Activated T-cell treated with anti-CD3 and anti-CD28 coated beads, Interleukin-2, amount 50 U/mL, for 1 hour (primary cell): ENCODE measurements around the gene FUT6.

Source experiments
- DNase-seq: peaks from one replicate; pipeline ENCODE4 v3.0.0-alpha.2; 2020

Gene FUT6

DNA sequence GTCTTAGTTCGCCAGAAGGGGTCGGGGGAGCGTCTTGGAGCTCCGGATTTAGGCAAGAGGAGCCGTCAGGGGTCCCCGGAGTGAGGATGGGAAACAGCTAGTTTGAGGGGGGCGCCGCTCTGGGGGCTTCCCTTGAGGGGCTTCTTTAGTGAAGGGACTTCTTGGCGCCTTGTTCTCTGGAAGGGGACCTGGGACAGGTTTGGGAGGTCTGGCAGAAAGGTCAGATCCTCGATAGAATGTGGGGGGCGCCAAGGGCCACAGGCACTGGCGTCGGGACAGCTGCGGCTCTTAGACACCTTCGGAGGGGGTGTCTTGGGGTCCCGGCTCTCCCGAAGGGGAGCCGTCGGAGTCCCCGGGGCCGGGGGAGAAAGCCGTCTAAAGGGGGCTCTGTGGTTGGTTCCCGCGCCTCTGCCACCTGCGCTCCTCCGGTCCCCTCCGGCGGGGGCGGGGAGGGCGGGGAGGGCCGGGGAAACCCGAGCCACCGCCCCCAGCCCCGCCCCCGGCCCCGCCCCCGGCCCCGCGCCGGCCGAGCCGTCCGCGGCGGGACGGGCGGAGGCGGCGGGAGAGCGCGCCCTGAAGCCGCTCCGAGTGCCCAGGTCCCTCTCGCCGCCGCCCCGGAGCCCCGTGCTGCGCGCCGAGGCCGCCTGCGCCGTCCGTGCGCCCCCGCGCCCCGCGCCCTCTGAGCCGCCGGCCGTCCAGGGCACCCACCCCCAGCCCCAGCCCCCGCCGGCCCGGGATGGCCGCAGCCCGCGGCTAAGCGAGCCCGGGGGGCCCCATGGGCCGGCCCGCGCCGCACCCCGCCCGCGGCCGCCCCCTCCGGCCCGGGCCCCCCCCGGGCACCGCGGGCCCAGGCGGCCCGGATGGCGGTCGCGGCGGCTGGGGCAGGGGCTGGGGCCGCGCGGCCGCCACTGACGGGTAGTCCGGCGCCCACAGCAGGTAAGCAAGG is 34.7 kb downstream of the FUT6 start, which contains the start of gene NRTN:
TSS of gene NRTN (plus strand) at position 552 of the 946 bp plus-strand sequence. CDS start 19,099 bp downstream, outside the sequence.
- DNase-seq: peak; percentile 69

DNA sequence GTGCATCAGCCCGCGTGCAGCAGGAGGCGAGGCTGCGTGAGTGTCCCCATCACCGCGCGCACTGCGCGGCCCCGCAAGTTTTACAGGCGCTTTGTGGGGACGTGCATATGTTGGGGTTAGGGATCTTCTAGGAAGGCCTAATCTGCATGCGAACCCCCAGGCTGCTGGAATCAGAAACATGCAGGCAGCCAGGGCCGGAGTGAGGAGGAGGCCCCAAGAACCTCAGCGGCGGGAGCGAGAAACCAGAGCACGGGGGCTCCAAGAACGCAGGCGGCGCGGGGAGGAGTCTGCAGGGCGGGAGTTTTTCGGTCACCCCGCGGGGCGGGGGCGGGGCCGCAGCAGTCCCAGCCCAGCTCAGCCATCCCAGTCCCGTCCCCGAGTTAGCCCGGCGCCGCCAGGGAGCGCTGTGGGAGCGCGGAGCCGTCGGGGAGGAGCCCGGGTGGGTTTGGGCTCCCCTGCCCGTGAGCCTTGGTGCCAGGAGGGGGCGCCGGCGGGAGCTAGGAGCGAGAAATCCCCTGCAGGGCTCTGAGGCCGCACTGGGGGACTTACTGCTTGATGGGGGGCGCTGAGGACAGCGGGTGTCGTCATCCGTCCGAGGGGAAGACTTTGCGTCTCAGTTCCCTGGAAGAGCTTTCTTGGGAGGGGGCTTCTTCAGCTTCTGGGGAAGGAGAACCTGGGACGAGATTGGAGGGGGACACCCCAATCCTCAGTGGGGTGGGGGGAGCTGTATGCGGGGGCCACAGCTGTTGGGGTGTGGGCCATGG is 35.6 kb downstream of the FUT6 start:
- DNase-seq: peak; percentile 97

DNA sequence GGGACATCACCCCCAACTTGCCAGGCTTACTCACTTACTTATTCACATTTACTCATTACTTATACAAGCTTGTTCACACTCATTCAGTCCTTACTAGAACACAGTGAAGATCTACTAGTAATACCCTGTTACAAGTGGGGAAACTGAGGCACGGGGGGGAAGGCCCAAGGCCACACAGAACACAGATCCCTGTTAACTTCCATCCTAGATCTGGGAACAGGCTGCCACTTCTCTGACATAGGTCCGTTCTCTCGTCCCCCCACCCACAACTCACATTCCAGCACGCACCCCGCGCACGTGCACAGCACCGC is 36.1 kb downstream of the FUT6 start:
- DNase-seq: no peak

GRCh38 chr19:5801796-5802619 is 37.5 kb downstream of the FUT6 start:
- no peak for DNase-seq

DNA sequence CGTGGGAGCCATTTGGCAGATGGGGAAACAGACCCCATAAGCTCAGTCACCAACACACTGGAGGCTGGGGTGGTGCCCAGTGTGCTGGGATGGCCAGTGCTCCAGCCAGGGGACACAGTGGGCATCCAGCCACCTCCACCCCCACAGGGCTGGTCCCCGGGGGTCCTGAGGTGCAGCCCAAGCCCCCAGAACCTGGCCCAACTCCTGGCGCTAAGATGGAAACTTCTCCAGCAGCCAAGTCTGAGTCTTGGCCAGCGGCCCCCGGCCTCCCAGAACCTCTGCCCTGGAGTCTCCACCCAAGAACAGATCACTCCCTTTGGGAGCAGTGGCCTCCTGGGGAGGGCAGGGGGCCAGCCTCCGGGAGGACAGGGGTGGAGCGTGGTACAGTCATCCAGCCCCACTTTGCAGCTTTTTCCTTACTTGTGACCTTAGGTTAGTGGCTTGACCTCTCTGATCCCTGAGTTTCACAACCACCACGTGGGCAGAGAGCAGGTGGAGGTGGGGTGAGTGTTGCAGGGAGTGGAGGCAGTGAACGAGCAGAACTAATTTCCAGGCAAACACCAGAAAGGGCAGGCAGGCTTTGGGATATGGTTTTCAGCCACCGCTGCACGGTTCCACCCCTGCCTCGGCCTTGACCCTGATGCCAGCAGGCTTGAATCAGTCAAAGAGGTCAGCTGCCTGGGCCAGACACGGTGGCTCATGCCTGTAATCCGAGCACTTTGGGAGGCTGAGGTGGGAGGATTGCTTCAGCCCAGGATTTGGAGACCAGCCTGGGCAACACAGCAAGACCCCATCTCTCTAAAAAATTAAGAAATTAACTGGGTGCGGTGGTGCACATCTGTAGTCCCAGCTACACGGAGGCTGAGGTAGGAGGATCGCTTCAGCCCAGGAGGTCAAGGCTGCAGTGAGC is 38.9 kb downstream of the FUT6 start:
- no peak for DNase-seq

GRCh38 chr19:5799247-5800241 is 40.0 kb downstream of the FUT6 start:
- DNase-seq: no peak

- DNase-seq: no peak
Measured at GRCh38 chr19:5798244-5798643, 41.3 kb downstream of the FUT6 start.

DNA sequence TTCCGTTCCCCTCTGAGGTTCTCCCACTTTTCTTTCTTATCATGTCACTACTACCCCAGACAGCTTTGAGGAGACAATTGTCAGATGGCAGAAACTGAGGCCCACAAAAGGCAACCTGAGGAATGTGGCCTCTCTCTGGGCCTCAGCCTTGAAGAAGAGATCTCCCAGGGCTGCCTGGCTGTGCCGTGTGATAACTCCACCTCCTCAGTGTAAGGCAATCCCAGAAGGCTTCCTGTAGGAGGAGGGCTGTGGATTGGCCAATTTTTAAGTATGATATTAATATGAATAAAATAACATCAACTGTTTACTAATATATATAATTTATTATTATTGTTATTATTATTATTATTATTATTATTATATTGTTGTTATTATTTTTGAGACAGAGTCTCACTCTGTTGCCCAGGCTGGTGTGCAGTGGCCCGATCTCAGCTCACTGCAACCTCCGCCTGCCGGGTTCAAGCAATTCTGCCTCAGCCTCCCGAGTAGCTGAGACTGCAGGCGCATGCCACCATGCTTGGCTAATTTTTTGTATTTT is 44.1 kb downstream of the FUT6 start:
- DNase-seq: no peak

DNA sequence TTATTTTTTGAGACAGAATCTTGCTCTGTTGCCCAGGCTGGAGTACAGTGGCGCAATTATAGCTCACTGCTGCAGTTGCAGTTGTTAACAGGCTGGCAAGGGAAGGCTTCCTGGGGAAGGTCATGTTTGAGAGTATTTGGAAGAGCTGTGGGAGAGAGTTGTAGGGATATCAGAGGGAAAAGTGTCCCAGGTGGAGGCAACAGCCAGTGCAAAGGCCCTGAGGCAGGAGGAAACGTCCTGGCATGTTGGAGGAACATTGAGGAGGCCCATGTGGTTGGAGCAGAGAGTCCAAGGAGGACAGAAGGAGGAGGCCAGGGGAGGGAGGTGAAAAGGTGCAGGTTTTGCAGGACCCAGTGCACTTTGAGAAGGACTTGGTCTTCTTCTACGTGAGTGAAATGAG is 46.3 kb downstream of the FUT6 start:
- no peak for DNase-seq

GRCh38 chr19:5792224-5792623 is 47.3 kb downstream of the FUT6 start:
- DNase-seq: no peak

DNA sequence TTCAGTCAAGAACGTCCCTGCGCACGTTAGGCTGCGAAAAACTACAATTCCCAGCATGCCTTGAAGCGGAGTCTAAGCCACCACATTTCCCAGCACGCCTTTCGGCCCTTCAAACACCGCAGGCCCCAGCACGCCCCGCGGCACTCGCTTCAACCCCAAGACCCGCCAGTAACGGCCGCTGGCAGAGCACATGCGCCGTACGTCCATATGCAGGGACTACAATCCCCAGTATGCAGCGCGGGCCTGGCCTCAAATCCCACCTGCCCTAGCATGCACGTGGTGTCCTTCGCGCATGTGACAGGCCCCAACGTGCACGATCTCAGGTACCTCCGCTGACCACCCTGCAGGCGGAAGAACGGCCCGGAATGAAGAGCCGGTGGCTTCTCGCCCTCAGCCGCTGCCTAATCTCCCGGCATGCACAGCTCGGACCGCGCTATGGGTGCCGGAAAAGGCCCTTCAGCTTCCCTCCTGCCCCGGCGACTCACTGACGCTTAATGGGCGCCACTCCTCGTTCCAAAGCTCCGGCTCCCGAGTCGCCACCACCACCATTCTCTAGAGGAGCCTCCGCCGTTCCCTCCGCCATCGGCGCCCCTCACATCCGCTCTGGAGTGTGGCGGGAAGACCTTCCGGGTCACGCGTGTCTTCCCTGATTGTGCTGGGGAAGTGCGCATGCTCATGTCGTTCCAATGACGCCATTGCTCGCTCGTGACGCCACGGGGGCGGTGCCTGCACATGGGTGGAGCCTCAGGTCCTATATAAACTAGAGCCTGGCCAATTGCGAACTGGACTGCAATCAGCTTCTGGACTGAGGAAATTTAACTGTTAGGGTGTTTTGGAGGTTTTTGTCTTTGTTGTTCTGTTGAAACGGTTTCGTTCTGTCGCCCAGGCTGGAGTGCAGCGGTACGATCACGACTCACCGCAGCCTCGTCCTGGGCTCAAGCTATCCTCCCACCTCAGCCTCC is 48.7 kb downstream of the FUT6 start, which contains the start of gene DUS3L:
TSS of gene DUS3L (minus strand) at position 605 of the 962 bp plus-strand sequence. CDS start at position 583, 22 bp downstream.
- DNase-seq: peak; percentile 95

DNA sequence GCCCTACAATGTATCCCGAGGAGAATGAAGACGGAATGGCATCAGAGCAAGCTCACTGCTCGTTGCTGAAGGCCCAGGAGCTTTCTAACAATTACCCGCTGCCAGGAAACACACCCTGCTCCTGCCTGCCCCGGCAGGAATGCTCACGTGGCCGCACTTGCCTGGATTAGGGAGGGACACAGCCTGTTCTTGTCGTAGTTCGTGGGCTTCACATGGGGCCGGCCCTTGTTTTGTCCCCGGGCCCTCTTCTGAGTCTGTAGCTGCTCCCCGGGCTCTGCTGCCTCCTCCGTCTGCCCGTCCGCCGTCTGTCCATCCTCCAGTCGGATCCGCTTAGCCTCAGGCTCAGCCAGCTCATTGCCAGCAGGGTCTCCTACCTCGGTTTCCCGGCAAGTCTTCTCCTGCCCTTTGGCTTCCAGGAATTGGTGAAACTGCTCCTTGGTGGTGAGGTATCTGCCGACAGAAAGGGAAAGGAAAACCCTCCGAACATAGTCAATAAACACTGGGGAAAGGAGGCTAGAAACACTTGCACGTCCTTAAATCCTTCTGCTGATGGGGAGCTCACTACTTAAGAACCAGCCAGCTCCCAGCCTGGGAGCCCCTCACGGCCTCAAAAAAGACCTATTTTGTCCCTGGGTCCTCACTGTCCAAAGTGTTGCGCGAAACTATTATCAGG is 49.5 kb downstream of the FUT6 start:
- no peak for DNase-seq

- no peak for DNase-seq
Measured at GRCh38 chr19:5789351-5789761, 50.1 kb downstream of the FUT6 start.

GRCh38 chr19:5788422-5788821 is 51.1 kb downstream of the FUT6 start:
- DNase-seq: no peak

DNA sequence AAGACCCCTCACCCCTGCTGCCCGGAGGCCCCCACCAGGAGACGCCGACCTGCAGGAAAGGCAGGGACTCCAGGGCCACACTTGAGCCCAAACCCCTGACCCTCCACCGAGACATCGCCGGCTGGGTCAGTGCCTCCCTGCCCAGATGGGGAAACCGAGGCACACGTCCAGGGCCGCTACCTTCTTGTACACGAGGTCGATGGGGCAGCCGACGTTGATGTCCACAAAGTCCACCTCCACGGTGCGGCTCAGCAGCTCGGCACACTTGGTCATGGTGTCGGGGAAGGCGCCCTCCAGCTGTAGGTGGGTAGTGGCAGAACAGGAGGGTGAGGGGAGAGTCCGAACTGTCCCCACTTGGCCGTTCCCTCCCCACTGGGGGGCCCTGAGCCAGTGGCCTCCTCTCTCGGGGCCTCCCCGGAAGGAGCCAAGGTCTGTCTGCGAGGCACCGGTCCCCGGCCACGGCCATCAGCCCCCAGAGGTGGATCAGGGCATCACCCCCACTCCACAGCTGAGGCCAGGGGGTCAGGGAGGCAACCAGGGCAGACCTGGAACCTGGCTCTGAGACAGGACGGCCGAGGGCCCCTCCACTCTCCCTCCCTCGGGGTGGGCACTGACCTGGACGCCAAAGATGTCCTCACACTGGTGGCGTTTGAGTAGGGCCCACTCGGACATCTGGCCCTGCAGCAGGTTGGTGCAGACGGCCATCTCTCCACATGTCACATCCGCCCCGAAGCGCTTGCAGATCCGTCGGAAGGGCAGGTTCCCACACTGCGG is 51.9 kb downstream of the FUT6 start:
- no peak for DNase-seq

DNA sequence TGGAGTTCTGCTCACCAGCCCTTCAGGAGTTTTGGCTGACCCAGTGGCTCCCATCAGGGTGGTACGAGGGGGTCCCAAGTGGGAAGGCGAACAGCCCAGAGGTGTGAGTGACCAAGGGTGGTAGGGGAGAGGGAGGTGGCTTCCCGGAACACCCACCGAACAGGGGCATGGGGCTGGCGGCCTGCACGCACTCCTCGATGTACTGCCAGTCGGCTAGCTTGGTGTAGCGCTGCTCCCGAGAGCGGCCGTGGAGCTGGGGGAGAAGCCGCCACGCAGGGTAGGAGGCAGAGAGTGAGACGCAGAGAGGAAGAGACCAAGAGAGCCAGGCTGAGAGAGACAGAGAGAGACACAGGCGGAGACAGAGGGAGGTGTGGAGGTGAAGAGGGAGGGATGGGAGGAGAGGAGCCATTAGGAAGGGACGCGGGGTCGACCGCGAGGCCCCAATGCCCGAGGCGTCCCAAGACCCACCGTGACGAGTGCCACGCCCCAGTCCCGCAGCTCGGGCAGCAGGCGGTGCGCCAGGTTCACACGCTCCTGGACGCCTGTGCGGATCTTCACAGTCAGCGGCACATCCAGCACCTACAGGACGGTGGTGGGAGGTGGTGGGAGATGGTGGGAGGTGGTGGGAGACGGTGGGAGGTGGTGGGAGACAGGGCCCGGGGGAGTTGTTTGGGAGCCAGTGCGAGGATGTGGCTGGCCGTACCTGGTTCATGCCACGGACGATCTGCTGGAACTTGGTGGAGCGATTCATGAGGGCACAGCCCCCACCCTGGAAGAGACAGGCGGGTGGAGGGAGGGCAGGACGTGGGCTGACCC is 52.7 kb downstream of the FUT6 start:
- DNase-seq: no peak

DNA sequence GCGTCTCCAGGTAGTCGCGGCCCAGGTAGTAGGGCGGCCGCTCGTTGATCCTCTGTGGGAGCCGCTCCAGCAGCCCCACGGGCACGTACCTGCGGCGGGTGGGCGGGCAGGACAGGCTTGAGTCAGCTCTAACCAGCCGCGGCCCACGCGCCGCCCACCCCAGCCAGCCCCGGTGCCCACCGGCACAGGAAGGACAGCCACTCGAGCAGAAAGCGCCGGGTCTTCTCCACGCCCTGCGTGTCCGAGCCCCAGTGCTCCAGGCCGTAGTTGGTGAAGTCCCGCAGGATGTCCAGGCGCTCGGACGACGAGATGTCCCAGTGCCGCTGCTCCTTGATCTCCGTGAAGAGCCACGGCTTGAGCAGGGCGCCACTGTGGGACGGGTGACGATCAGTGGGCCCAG is 54.1 kb downstream of the FUT6 start:
- no peak for DNase-seq
